GM12878 (cell line): ENCODE results near the gene SYT1.

Experiments
- ATF2 ChIP-seq: IDR thresholded peaks from 2 replicates; pipeline ENCODE4 v1.6.1; 2012; ENCODE audit warnings: low read length, inconsistent platforms
- ATF7 ChIP-seq: fragments of 450-650 bp; IDR thresholded peaks from 2 replicates; pipeline ENCODE4 v1.6.1; 2016; ENCODE audit warnings: low read depth, mild to moderate bottlenecking
- CBX5 ChIP-seq: sonication (generic); IDR thresholded peaks from 2 replicates; pipeline ENCODE4 v1.6.1; 2016; ENCODE audit warnings: low read depth, moderate library complexity, mild to moderate bottlenecking, inconsistent platforms
- CTCF ChIP-seq, 3 experiments: IDR thresholded peaks in 2 of 3; conservative IDR thresholded peaks in 1 of 3; 2 replicates each; pipeline ENCODE4 v1.5.1; 2011; ENCODE audit warnings: low read depth in 3 of 3, low read length in 3 of 3, mild to moderate bottlenecking in 3 of 3, control low read depth in 2 of 3, moderate library complexity in 2 of 3, inconsistent platforms in 1 of 3, mixed read lengths in 1 of 3; ENCODE audit not compliant: control insufficient read depth in 2 of 3, insufficient read depth in 1 of 3; ENCODE audit errors: extremely low read depth in 1 of 3
- ELK1 ChIP-seq: IDR thresholded peaks from 2 replicates; pipeline ENCODE4 v1.6.1; 2012; ENCODE audit warnings: low read depth, low read length, improper control_type of control experiment
- ESRRA ChIP-seq: IDR thresholded peaks from 2 replicates; pipeline ENCODE4 v1.6.1; 2012; ENCODE audit warnings: mild to moderate bottlenecking, low read length, improper control_type of control experiment
- POLR2AphosphoS5 ChIP-seq: IDR thresholded peaks from 2 replicates; pipeline ENCODE4 v1.6.1; 2011; ENCODE audit warnings: mild to moderate bottlenecking, low read length, inconsistent platforms
- RAD21 ChIP-seq: IDR thresholded peaks from 2 replicates; pipeline ENCODE4 v1.6.1; 2011; ENCODE audit warnings: mild to moderate bottlenecking, low read depth, low read length, moderate library complexity; ENCODE audit not compliant: insufficient read depth
- REST ChIP-seq: IDR thresholded peaks from 2 replicates; pipeline ENCODE4 v1.6.1; 2012; ENCODE audit warnings: mild to moderate bottlenecking, low read depth, low read length
- ZNF24 ChIP-seq: fragments of 450-650 bp; IDR thresholded peaks from 2 replicates; pipeline ENCODE4 v1.6.1; 2017; ENCODE audit warnings: antibody characterized with exemption, mild to moderate bottlenecking
- ZNF622 ChIP-seq: fragments of 450-650 bp; IDR thresholded peaks from 2 replicates; pipeline ENCODE4 v1.6.1; 2017; ENCODE audit warnings: mild to moderate bottlenecking, inconsistent platforms
- ZNF687 ChIP-seq: fragments of 450-650 bp; IDR thresholded peaks from 2 replicates; pipeline ENCODE4 v1.6.1; 2017; ENCODE audit warnings: mild to moderate bottlenecking, moderate library complexity

GRCh38 chr12:79223210-79223609, 358.6 kb downstream of the SYT1 start:
- TF ChIP-seq ZNF24: no peak
- no peak for TF ChIP-seq CTCF (IDR thresholded peaks at IDR 0.05 in 2 of 3, conservative IDR thresholded peaks at IDR 0.05 in 1 of 3; ENCODE audit: control insufficient read depth in 2 of 3, extremely low read depth in 1 of 3, insufficient read depth in 1 of 3, low read depth in 3 of 3, low read length in 3 of 3)
- TF ChIP-seq ELK1: no peak
- TF ChIP-seq ESRRA: no peak
- TF ChIP-seq ZNF622: no peak
- TF ChIP-seq RAD21: no peak
- no peak for TF ChIP-seq REST
- no peak for TF ChIP-seq ATF7
- no peak for TF ChIP-seq POLR2AphosphoS5
- TF ChIP-seq ATF2: no peak
- no peak for TF ChIP-seq ZNF687
- TF ChIP-seq CBX5: no peak
